ENCODE data around the gene MRPL49.

MRPL49 gene

GRCh38 chr11:65125197-65126056 lies 3.3 kb downstream of the MRPL49 start:
- TF ChIP-seq, protein P1, sequence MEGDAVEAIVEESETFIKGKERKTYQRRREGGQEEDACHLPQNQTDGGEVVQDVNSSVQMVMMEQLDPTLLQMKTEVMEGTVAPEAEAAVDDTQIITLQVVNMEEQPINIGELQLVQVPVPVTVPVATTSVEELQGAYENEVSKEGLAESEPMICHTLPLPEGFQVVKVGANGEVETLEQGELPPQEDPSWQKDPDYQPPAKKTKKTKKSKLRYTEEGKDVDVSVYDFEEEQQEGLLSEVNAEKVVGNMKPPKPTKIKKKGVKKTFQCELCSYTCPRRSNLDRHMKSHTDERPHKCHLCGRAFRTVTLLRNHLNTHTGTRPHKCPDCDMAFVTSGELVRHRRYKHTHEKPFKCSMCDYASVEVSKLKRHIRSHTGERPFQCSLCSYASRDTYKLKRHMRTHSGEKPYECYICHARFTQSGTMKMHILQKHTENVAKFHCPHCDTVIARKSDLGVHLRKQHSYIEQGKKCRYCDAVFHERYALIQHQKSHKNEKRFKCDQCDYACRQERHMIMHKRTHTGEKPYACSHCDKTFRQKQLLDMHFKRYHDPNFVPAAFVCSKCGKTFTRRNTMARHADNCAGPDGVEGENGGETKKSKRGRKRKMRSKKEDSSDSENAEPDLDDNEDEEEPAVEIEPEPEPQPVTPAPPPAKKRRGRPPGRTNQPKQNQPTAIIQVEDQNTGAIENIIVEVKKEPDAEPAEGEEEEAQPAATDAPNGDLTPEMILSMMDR (conservative IDR thresholded peaks at IDR 0.05; ENCODE audit: control insufficient read depth, insufficient read depth, low read depth, low read length): no peak
- no peak overlapping the region for H3K4me3 ChIP-seq (ENCODE audit: control insufficient read depth, low read depth, low read length)
- no peak for DNase-seq (ENCODE audit: low read depth)

GRCh38 chr11:65126624-65127274 lies 4.6 kb downstream of the MRPL49 start:
- no peak for DNase-seq (ENCODE audit: low read depth)
- TF ChIP-seq, protein P1 (conservative IDR thresholded peaks at IDR 0.05; ENCODE audit: control insufficient read depth, insufficient read depth, low read depth, low read length): no peak

GRCh38 chr11:65127473-65128181 lies 5.5 kb downstream of the MRPL49 start:
- no peak overlapping the region for H3K4me3 ChIP-seq (ENCODE audit: control insufficient read depth, low read depth, low read length)
- no peak for DNase-seq (ENCODE audit: low read depth)
- TF ChIP-seq, protein P1 (conservative IDR thresholded peaks at IDR 0.05; ENCODE audit: control insufficient read depth, insufficient read depth, low read depth, low read length): no peak

More at GRCh38 chr11:65126624-65127274, 4.6 kb downstream of the MRPL49 start:
- H3K4me3 ChIP-seq (ENCODE audit: control insufficient read depth, low read depth, low read length): no peak overlapping the region

- DNase-seq (ENCODE audit: low read depth): no peak
- no peak overlapping the region for H3K4me3 ChIP-seq (ENCODE audit: control insufficient read depth, low read depth, low read length)
- TF ChIP-seq, protein P1 (conservative IDR thresholded peaks at IDR 0.05; ENCODE audit: control insufficient read depth, insufficient read depth, low read depth, low read length): no peak
These were observed 6.3 kb downstream of the MRPL49 start for GRCh38 chr11:65128182-65129145.

DNA sequence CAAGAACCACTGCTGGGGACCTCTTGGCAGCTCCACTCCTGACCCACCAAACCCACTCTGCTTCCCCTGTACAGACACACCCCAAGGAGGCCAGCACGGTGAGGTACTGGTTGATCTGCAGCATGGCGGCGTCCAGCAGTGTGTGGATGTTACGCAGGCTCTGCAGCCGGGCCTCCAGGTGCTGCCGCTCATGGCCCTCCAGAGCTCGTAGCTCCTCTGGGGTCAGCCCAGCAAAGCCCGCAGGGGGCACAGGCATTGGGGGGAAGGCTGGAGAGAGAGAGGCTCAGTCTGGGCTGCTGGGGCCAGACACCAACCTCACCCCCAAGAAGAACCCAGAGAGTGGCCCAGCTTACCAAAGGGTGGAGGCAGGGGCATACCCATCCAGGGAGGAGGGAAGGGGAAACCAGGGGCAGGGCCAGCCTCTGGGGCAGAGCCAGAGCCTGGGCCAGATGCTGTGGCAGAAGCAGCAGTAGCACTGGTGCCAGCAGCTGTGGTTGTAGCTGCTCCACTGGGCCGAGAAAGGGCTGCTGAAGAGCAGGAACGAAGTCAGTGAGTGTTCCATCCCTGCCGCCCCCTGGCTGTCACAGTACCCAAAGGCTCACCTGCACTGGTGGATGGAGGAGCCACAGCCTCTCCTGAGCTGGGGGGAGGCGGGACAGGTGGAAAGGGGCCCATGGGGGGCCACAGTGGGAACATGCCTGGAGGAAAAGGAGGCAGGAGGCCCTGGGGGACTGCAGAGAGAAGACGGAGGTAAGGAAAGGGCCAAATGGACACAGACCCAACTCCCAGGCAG lies 7.7 kb downstream of the MRPL49 start:
- DNase-seq (ENCODE audit: low read depth): no peak
- TF ChIP-seq, protein P1 (conservative IDR thresholded peaks at IDR 0.05; ENCODE audit: control insufficient read depth, insufficient read depth, low read depth, low read length): no peak
- no peak overlapping the region for H3K4me3 ChIP-seq (ENCODE audit: control insufficient read depth, low read depth, low read length)
